GM18505 (cell line): ENCODE measurements around the gene SLC25A28.
"Not testable (repeated sequence)": the region's sequence is repeated elsewhere in the genome, so short reads cannot be mapped to it uniquely, and the experiment has no call there.

Experiments used
- ATAC-seq: cut with Tn5 transposase; IDR thresholded peaks from one replicate; pipeline ENCODE4 v1.9.1; 2021; ENCODE audit not compliant: unreplicated experiment
- POLR2A ChIP-seq: IDR thresholded peaks from 4 replicates; pipeline ENCODE4 v1.6.1; 2011; ENCODE audit warnings: borderline replicate concordance; ENCODE audit not compliant: insufficient read depth, insufficient read length; ENCODE audit errors: extremely low read depth

SLC25A28 gene

GRCh38 chr10:99617696-99618095, 2.5 kb downstream of the SLC25A28 start:
- TF ChIP-seq POLR2A: no peak
- no peak for ATAC-seq

- no peak for TF ChIP-seq POLR2A
- ATAC-seq: no peak
Measured at GRCh38 chr10:99615426-99615825, 4.8 kb downstream of the SLC25A28 start.

DNA sequence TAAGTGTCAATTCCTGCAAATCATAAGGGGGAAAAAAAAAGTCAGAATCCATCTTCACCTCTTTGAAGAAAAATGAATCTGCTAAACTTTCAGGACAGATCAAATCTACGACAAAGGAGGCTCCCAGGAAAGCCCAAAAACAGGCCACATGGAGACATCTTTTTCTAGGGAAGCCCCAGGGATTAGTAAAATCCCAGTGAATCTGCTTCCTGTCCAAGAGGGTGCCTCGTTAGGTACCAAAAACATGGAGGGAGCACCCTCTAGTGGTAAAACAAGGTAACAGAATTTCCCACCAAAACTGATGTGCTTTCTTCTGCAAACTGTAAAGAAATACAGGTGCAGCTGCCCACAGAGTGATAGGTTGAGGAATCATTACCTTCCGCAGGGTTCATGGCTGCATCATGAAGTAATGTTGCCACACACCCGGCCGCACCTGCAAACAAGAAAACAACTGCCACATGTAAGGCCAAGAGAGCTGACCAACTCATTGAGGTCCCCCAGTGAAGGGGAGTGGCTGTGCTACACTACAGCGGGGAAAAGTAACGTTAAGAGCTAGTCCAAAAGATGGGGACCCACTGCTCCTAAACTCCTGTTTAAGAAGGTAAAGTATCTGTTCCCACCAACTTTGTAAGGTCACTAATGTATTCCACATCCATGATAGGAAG, 7.9 kb downstream of the SLC25A28 start:
- no peak for TF ChIP-seq POLR2A
- no peak for ATAC-seq

GRCh38 chr10:99611326-99611725, 8.9 kb downstream of the SLC25A28 start:
- TF ChIP-seq POLR2A: no peak
- ATAC-seq: no peak

GRCh38 chr10:99610221-99610620, 10.0 kb downstream of the SLC25A28 start:
- no peak for ATAC-seq

DNA sequence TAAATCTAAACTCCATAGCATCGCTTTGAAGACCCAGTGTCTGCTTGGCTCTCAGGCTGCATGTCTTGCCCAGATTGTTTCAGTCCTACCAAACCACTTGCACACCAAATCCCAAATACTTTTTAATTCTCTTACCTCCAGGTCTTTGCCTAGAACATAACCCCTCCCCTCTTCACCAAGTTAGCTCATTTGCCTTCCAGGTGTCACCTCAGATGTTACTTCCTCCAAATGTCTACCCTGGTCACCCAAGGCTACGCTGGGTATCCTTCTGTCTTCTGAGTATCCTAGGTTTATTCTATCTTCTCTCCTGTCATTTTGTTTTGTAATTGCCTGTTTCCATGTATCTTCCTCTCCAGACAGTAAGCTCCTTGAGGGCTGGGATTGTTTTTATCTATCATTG, 11.1 kb downstream of the SLC25A28 start:
- no peak for TF ChIP-seq POLR2A
- ATAC-seq: no peak

More at GRCh38 chr10:99610221-99610620, 10.0 kb downstream of the SLC25A28 start:
- no peak for TF ChIP-seq POLR2A

DNA sequence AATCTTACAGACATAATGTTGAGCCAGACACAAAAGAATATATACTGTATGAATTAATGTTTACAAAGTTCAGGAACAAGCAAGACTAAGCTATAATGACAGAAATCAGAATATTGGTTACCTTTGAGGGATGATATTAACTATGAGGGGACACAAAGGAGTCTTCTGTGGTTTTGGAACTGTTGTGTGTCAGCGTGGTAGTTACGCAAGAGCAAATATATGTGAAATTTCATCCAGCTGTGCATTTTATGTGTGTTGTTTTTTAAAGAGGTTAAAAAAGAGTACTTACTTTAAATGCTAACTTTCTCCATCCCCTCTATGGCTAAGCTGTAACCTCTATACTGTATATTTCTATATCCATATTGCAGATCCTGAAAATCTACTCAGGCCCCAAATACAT, 14.9 kb downstream of the SLC25A28 start:
- no peak for TF ChIP-seq POLR2A
- ATAC-seq: no peak

DNA sequence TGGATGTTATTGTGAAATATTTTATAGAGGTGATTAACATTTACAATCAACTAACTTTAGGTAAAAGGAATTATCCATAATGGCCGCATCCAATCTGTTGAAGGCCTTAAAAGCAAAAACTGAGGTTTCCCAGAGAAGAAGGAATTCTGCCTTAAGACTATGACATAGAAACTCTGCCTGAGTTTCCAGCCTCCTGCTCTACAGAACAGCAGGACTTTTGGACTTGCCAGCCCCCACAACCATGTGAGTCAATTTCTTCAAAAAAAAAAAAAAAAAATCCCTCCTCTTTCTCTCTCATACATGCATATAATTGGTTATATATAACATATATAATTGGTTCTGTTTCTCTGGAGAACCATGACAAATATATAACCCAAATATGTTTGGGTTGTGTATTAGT, 15.4 kb downstream of the SLC25A28 start:
- ATAC-seq: no peak
- no peak for TF ChIP-seq POLR2A

- no peak for TF ChIP-seq POLR2A
- no peak for ATAC-seq
Measured at GRCh38 chr10:99598781-99599509, 21.3 kb downstream of the SLC25A28 start.

DNA sequence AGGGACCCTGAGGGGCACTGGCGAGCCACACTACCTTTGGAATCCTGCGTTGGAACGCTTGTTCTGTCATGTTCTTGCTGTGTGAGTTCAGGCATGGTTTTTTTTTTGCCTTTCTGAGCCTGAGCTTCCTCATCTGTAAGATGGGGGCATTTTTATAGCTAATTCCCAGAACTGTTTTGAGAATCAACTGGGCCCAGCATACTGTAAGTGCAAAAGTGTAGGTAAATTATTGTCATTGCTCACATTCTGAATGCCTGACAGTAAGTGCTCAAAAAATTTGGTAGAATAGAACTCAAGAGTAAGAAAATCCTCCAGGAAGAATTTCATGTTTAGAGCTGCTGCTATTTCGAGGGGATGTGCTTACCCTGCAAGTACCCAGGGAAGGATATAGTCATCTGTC, 22.2 kb downstream of the SLC25A28 start:
- ATAC-seq: no peak
- no peak for TF ChIP-seq POLR2A

- ATAC-seq: not testable (repeated sequence)
Measured at GRCh38 chr10:99596708-99597107, 23.5 kb downstream of the SLC25A28 start.

GRCh38 chr10:99595770-99596465, 24.3 kb downstream of the SLC25A28 start:
- ATAC-seq: no peak
- TF ChIP-seq POLR2A: no peak

DNA sequence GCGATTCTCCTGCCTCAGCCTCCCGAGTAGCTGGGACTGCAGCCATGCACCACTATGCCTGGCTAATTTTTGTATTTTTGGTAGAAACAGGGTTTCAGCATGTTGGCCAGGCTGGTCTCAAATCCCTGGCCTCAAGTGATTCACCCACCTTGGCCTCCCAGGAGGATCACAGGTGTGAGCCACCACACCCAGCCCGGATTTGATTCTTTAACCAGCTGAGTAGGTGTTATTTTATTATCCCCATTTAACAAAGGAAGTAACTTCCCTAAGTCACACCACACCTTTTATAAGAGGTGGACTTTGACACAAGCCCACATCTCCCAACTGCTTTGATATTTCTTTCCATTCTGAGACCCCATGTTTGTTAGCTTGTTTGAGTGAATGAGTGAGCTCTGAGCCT, 25.0 kb downstream of the SLC25A28 start:
- TF ChIP-seq POLR2A: no peak

GRCh38 chr10:99593312-99593711, 26.9 kb downstream of the SLC25A28 start:
- TF ChIP-seq POLR2A: no peak
- ATAC-seq: no peak

More for the DNA sequence above, 25.0 kb downstream of the SLC25A28 start:
- ATAC-seq: no peak
